Suprapubic skin (tissue), 4 donors: ENCODE results near the gene KRTAP4-11.

Experiments used
- EP300 ChIP-seq: sonication (generic); formaldehyde crosslinking; IDR thresholded peaks from one replicate; pipeline ENCODE4 v1.6.1; 2017; ENCODE audit warnings: antibody characterized with exemption
- POLR2A ChIP-seq, 2 donors: fragments of 450-650 bp; IDR thresholded peaks; one replicate each; pipeline ENCODE4 v1.6.1; 2017; ENCODE audit warnings: antibody characterized with exemption in 2 of 2, mild to moderate bottlenecking in 2 of 2, moderate library complexity in 2 of 2
- POLR2AphosphoS5 ChIP-seq, 3 donors: sonication (generic); formaldehyde crosslinking; IDR thresholded peaks; one replicate each; pipeline ENCODE4 v1.6.1; 2017; ENCODE audit warnings: antibody characterized with exemption in 3 of 3
- TF ChIP-seq, protein P1 (sequence below), 2 donors: fragments of 200-600 bp in 1 of 2; fragments of 450-650 bp in 1 of 2; sonication (generic) in 1 of 2; IDR thresholded peaks; one replicate each; pipeline ENCODE4 v1.5.1; 2016 to 2019; ENCODE audit warnings: antibody characterized with exemption in 2 of 2, mild to moderate bottlenecking in 1 of 2, moderate library complexity in 1 of 2

GRCh38 chr17:41069031-41069430, 49.1 kb downstream of the KRTAP4-11 start:
- no peak for TF ChIP-seq POLR2A (IDR thresholded peaks at IDR 0.05)
- TF ChIP-seq, protein P1, sequence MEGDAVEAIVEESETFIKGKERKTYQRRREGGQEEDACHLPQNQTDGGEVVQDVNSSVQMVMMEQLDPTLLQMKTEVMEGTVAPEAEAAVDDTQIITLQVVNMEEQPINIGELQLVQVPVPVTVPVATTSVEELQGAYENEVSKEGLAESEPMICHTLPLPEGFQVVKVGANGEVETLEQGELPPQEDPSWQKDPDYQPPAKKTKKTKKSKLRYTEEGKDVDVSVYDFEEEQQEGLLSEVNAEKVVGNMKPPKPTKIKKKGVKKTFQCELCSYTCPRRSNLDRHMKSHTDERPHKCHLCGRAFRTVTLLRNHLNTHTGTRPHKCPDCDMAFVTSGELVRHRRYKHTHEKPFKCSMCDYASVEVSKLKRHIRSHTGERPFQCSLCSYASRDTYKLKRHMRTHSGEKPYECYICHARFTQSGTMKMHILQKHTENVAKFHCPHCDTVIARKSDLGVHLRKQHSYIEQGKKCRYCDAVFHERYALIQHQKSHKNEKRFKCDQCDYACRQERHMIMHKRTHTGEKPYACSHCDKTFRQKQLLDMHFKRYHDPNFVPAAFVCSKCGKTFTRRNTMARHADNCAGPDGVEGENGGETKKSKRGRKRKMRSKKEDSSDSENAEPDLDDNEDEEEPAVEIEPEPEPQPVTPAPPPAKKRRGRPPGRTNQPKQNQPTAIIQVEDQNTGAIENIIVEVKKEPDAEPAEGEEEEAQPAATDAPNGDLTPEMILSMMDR (IDR thresholded peaks at IDR 0.05): no peak
- TF ChIP-seq EP300: no peak
- TF ChIP-seq POLR2AphosphoS5 (IDR thresholded peaks at IDR 0.05): no peak
